ENCODE results near the gene ASB11.
"Not testable (repeated sequence)": the region's sequence is repeated elsewhere in the genome, so short reads cannot be mapped to it uniquely, and the experiment has no call there.

Gene ASB11

DNA sequence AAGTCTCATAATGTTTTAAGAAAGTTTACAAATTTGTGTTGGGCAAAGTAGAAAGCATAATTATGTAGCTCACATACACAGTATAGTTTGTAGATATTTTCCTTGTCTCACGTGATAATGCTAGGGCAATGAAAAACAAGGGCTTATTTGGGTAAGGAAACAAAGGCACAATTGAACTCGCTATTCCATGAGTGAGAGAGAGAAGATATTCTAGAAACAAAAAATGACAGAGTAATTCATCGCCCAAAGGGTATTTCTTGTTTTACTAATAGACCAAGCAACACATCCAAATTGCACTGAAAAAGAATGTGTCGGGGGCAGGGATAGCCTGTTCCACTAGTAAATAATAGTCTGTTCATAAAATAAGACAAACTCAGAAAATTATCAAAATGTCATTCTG lies 3.6 kb upstream of the ASB11 start:
- ChIA-PET CTCF (no interaction called here), POLR2A (ENCODE audit: low non-redundant PET) (no interaction called here)
- TF ChIP-seq, protein P1, sequence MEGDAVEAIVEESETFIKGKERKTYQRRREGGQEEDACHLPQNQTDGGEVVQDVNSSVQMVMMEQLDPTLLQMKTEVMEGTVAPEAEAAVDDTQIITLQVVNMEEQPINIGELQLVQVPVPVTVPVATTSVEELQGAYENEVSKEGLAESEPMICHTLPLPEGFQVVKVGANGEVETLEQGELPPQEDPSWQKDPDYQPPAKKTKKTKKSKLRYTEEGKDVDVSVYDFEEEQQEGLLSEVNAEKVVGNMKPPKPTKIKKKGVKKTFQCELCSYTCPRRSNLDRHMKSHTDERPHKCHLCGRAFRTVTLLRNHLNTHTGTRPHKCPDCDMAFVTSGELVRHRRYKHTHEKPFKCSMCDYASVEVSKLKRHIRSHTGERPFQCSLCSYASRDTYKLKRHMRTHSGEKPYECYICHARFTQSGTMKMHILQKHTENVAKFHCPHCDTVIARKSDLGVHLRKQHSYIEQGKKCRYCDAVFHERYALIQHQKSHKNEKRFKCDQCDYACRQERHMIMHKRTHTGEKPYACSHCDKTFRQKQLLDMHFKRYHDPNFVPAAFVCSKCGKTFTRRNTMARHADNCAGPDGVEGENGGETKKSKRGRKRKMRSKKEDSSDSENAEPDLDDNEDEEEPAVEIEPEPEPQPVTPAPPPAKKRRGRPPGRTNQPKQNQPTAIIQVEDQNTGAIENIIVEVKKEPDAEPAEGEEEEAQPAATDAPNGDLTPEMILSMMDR (conservative IDR thresholded peaks at IDR 0.05; ENCODE audit: low read depth), result no peak
- no peak overlapping the region for H3K27ac ChIP-seq
- DNase-seq (ENCODE audit: low spot score), result no peak

DNA sequence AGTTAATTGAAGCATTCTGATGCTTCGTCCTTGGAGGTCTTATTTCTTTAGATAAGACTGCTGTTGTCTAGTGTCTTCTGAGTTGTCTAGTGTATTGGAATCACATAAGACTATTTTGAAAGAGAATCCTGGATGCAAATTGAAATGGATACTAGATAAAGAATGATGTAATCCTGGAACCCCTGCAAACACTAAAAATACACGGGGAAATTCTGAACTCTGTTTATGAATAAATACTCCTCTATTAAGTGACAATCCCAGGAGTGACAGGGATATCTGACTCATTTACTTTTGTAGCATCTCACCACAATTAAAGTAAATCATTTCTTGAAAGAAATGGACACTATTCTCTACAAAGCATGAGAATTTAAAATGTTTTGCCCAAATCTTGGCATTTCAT lies 968 bp downstream of the ASB11 start:
- POLR2A ChIA-PET (ENCODE audit: low non-redundant PET), result no interaction called here
- DNase-seq (ENCODE audit: low spot score), result no peak
- CTCF ChIA-PET, result no interaction called here
- TF ChIP-seq, protein P1 (conservative IDR thresholded peaks at IDR 0.05; ENCODE audit: low read depth), result no peak
- H3K27ac ChIP-seq, result no peak overlapping the region

DNA sequence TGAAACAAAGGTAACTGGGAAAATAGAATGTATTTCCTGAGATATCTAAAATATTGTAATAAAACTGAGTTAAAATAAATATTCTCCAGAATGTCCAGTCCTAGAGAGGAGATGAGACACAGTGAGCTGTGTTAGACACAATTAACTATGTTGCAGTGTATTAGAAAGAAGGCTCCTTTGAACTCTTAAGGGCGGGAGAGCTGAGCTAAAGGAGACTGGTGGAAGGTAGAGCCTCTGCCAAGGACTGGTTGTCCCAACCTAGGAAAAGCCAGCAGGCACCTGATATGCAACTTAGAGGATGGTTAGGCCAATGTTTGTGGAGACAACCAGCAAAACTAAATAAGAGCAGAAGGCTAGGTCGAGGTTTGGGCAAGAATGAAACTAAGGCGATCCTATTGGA lies 4.3 kb downstream of the ASB11 start:
- CTCF ChIA-PET, result interaction anchor here (0.6 kb wide), 1 partner anchor 29 kb away, joined by 3 read pairs; no protein-coding TSS in a partner anchor
- no peak for DNase-seq (ENCODE audit: low spot score)
- POLR2A ChIA-PET (ENCODE audit: low non-redundant PET), result no interaction called here
- no peak overlapping the region for H3K27ac ChIP-seq
- TF ChIP-seq, protein P1 (conservative IDR thresholded peaks at IDR 0.05; ENCODE audit: low read depth), result no peak

DNA sequence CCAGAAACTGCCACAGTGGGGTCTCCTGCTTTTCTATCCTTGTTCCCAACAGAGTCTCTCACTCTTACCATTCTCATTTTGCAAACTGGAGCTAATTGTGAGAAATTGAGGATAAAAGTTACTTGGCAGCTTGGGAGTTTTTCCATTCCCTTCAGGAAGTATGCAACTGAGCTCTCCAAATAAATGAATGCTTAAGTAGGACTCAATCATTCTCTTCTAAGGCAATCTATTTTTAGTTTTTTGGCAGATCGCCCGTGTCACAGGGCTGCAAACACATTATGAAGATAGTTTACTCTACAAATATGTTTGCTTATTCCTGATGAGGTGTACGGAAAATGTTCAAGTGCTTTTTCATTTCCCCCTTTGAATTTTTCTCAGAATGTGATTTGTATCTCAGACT lies 5.3 kb downstream of the ASB11 start:
- CTCF ChIA-PET, result interaction anchor here (0.5 kb wide), 1 partner anchor 83 kb away, joined by 5 read pairs; no protein-coding TSS in a partner anchor
- POLR2A ChIA-PET (ENCODE audit: low non-redundant PET), result no interaction called here
- H3K27ac ChIP-seq, result no peak overlapping the region

DNA sequence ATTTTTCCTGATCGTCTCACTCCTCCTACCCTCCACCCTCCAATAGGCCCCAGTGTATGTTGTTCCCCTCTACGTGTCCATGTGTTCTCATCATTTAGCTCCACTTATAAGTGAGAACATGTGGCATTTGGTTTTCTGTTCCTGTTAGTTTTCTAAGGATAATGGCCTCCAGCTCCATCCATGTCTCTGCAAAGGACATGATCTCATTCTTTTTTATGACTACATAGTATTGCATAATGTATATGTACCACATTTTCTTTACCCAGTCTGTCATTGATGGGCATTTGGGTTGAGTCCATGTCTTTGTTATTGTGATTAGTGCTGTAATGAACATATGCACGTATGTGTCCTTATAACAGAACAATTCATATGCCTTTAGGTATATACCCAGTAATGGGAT lies 9.5 kb downstream of the ASB11 start:
- POLR2A ChIA-PET (ENCODE audit: low non-redundant PET); H3K27ac ChIP-seq; DNase-seq (ENCODE audit: low spot score): not testable (repeated sequence)
- CTCF ChIA-PET, result interaction anchor here (0.8 kb wide), 1 partner anchor 11 kb away, joined by 3 read pairs; no protein-coding TSS in a partner anchor

More for the DNA sequence above, 5.3 kb downstream of the ASB11 start:
- TF ChIP-seq, protein P1 (conservative IDR thresholded peaks at IDR 0.05; ENCODE audit: low read depth), result no peak
- no peak for DNase-seq (ENCODE audit: low spot score)

DNA sequence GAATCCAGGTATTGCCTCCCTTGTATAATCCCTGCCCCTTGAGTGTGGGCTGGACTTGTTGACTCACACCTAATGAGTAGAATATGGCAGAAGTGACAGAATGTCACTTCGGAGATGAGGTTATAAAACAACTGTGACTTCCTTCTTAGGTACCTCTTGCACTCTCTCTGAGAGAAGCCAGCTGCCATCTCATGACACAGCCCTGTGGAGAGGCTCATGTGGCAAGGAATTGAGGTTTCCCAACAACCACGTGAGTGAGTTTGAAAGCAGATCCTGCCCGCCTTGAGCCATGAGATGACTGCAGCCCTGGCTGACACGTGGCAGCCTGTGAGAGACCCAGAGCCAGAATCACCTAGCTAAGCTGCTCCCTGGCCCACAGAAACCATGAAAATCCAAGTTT lies 13.5 kb downstream of the ASB11 start:
- no peak for DNase-seq (ENCODE audit: low spot score)
- CTCF ChIA-PET, result no interaction called here

More for the DNA sequence above, 13.5 kb downstream of the ASB11 start:
- no peak overlapping the region for H3K27ac ChIP-seq
- TF ChIP-seq, protein P1 (conservative IDR thresholded peaks at IDR 0.05; ENCODE audit: low read depth), result no peak
- POLR2A ChIA-PET (ENCODE audit: low non-redundant PET), result no interaction called here

All from RWPE1 (cell line).